Ishikawa (cell line): ENCODE measurements around the gene ATR.

ENCODE experiments used
- CEBPB ChIP-seq: IDR thresholded peaks from 2 replicates; pipeline ENCODE4 v1.6.1; 2012
- CREB1 ChIP-seq: IDR thresholded peaks from 2 replicates; pipeline ENCODE4 v1.6.1; 2012; ENCODE audit warnings: low read depth
- EGR1 ChIP-seq: IDR thresholded peaks from 2 replicates; pipeline ENCODE4 v1.6.1; 2012
- EP300 ChIP-seq: IDR thresholded peaks from 2 replicates; pipeline ENCODE4 v1.6.1; 2012; ENCODE audit warnings: borderline replicate concordance
- FOXM1 ChIP-seq: IDR thresholded peaks from 2 replicates; pipeline ENCODE4 v1.6.1; 2012; ENCODE audit warnings: low read depth, borderline replicate concordance
- MAX ChIP-seq: IDR thresholded peaks from 2 replicates; pipeline ENCODE4 v1.6.1; 2012
- NFIC ChIP-seq: IDR thresholded peaks from 2 replicates; pipeline ENCODE4 v1.6.1; 2012
- RAD21 ChIP-seq: IDR thresholded peaks from 2 replicates; pipeline ENCODE4 v1.6.1; 2012; ENCODE audit warnings: low read depth
- REST ChIP-seq: IDR thresholded peaks from 2 replicates; pipeline ENCODE4 v1.6.1; 2012; ENCODE audit warnings: low read depth, mild to moderate bottlenecking
- TAF1 ChIP-seq: IDR thresholded peaks from 2 replicates; pipeline ENCODE4 v1.6.1; 2012; ENCODE audit warnings: low read depth, mild to moderate bottlenecking
- TCF12 ChIP-seq: IDR thresholded peaks from 2 replicates; pipeline ENCODE4 v1.6.1; 2012; ENCODE audit warnings: low read depth
- TEAD4 ChIP-seq: IDR thresholded peaks from 2 replicates; pipeline ENCODE4 v1.6.1; 2012
- USF1 ChIP-seq: IDR thresholded peaks from 2 replicates; pipeline ENCODE4 v1.6.1; 2012
- YY1 ChIP-seq: IDR thresholded peaks from 2 replicates; pipeline ENCODE4 v1.6.1; 2012; ENCODE audit warnings: low read depth
- ZBTB7A ChIP-seq: IDR thresholded peaks from 2 replicates; pipeline ENCODE4 v1.6.1; 2012; ENCODE audit warnings: low read depth

The ATR gene

GRCh38 chr3:142549986-142550385 lies 28.5 kb downstream of the ATR start:
- TF ChIP-seq NFIC (no peak), EP300 (no peak), YY1 (no peak)

DNA sequence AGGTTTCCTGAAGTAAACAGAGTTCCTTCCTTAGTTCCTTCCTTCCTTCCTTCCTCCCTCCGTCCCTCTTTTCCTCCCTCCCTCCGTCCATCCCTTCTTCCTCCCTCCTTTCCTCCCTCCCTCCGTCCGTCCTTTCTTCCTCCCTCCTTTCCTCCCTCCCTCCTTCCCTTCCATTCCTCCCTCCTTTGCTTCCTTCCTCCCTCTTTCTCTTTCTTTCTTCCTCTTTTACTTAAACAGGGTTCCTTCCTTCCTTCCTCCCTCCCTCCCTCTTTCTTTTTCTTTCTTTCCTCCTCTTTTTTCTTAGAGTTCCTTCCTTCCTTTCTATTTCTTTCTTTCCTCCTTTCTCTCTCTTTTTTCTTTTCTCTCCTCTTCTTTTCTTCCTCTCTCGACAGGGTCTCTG lies 35.2 kb downstream of the ATR start:
- TF ChIP-seq RAD21 (no peak), FOXM1 (no peak), ZBTB7A (no peak), TCF12 (no peak), EGR1 (no peak), CEBPB (no peak), EP300 (no peak)

DNA sequence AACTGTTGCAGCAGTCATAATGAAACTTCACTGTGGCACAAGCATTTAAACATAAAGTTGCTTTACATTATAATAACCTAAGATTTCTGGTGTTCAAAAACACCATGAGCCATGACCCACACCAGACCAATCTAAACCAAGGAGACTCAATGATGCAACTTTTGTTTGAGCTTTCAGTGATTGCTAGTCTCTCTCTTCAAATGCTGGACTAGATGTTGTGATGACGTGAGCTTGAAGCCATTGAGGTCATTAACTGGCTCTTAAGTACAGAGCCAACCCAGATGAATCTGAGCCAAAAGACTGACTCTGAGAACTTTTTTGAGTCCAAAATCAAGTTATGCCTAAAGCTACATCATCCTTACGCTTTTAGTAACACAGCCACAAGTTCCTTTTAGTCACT lies 36.5 kb downstream of the ATR start:
- TF ChIP-seq YY1 (no peak), TAF1 (no peak), NFIC (no peak), FOXM1 (no peak), ZBTB7A (no peak), CREB1 (no peak), TCF12 (no peak), EGR1 (no peak), MAX (no peak), RAD21 (no peak), TEAD4 (no peak), USF1 (no peak), EP300 (no peak), REST (no peak), CEBPB (no peak)

DNA sequence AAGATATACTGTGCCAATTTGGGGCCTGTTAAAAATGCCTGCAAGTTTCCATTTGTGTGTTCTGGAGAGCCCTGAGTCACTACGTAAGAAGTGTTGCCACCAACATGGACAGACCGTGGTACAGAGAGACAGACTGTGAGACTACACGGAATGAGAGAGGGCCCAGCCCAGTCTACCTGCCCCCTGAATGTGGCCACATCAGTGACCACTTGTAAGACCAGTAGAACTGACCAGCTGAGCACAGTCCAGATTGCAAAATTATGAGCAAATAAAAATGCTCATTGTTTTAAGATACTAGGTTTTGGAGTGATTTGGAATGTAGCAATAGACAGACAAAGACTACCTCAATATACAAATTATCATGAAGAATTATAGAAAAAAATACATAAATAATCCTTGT lies 42.0 kb downstream of the ATR start:
- TF ChIP-seq TCF12, result no peak
- TF ChIP-seq ZBTB7A, result no peak
- TF ChIP-seq EGR1, result no peak
- no peak for TF ChIP-seq RAD21
- TF ChIP-seq TAF1, result no peak
- no peak for TF ChIP-seq MAX
- no peak for TF ChIP-seq FOXM1
- no peak for TF ChIP-seq REST
- TF ChIP-seq EP300, result no peak
- no peak for TF ChIP-seq TEAD4
- no peak for TF ChIP-seq CEBPB
- TF ChIP-seq USF1, result no peak
- no peak for TF ChIP-seq NFIC
- no peak for TF ChIP-seq CREB1
- no peak for TF ChIP-seq YY1

GRCh38 chr3:142534543-142534942 lies 44.0 kb downstream of the ATR start:
- no peak for TF ChIP-seq CEBPB
- no peak for TF ChIP-seq RAD21
- no peak for TF ChIP-seq CREB1
- TF ChIP-seq EGR1, result no peak
- TF ChIP-seq NFIC, result no peak
- TF ChIP-seq TEAD4, result no peak
- TF ChIP-seq TCF12, result no peak

GRCh38 chr3:142530296-142530695 lies 48.2 kb downstream of the ATR start:
- TF ChIP-seq USF1, result no peak
- no peak for TF ChIP-seq FOXM1
- no peak for TF ChIP-seq TAF1
- no peak for TF ChIP-seq CREB1
- TF ChIP-seq YY1, result no peak
